ENCODE data around the gene MRPS22. TPM values are rescaled to one million over a fixed set of nuclear protein-coding genes. Genes with fewer than 3 reads are reported as not detected.

MRPS22 gene
- total RNA-seq, 3 donors from 2014 or later (not counting 1 experiment from before 2014, with no cell fraction given) = 32.4 to 39.1 (median 35.3) TPM

GRCh38 chr3:139318431-139318816, 25.4 kb upstream of the MRPS22 start:
- intact Hi-C loops (cut with micrococcal nuclease) = no loop called here
- H3K4me1 ChIP-seq (ENCODE audit: control insufficient read depth, insufficient read depth, low read length) = no peaks in the 10 kb centered on the region
- Mint-ChIP-seq H3K36me3 (no peaks in the 10 kb centered on the region), H3K27ac (no peak overlapping the region), H3K4me1 (no peaks in the 10 kb centered on the region), H3K9me3 (no peaks in the 10 kb centered on the region), H3K27me3 (ENCODE audit: low read depth in 2 of 2) (peaks cover 24 to 27% of the 10 kb centered on the region in 2 donors), H3K4me3 (no peak overlapping the region)
- H3K27ac ChIP-seq (ENCODE audit: low read length) = no peak overlapping the region
- ATAC-seq = no peak
- 75% methylated on average over 3 of the region's 3 CpGs for WGBS (ENCODE audit: insufficient coverage)
- H3K36me3 ChIP-seq (ENCODE audit: control insufficient read depth, insufficient read depth, low read length) = no peaks in the 10 kb centered on the region
- no peak for TF ChIP-seq CTCF (IDR thresholded peaks at IDR 0.05)
- no peak overlapping the region for H3K4me3 ChIP-seq (ENCODE audit: low read length)
- DNase-seq = no peak
- H3K9me3 ChIP-seq (ENCODE audit: control insufficient read depth, insufficient read depth, low read length) = no peaks in the 10 kb centered on the region
- no peaks in the 10 kb centered on the region for H3K27me3 ChIP-seq (ENCODE audit: control insufficient read depth, insufficient read depth, low read length)

GRCh38 chr3:139318826-139319225, 25.0 kb upstream of the MRPS22 start:
- Histone ChIP-seq H3K27ac (ENCODE audit: low read length) (no peak overlapping the region), H3K9me3 (ENCODE audit: control insufficient read depth, insufficient read depth, low read length) (no peaks in the 10 kb centered on the region), H3K36me3 (ENCODE audit: control insufficient read depth, insufficient read depth, low read length) (no peaks in the 10 kb centered on the region), H3K4me3 (ENCODE audit: low read length) (no peak overlapping the region), H3K4me1 (ENCODE audit: control insufficient read depth, insufficient read depth, low read length) (no peaks in the 10 kb centered on the region), H3K27me3 (ENCODE audit: control insufficient read depth, insufficient read depth, low read length) (no peaks in the 10 kb centered on the region)
- Mint-ChIP-seq H3K27ac (no peak overlapping the region), H3K4me1 (no peaks in the 10 kb centered on the region), H3K27me3 (ENCODE audit: low read depth in 2 of 2) (peaks cover 21 to 23% of the 10 kb centered on the region in 2 donors), H3K36me3 (no peaks in the 10 kb centered on the region), H3K9me3 (no peaks in the 10 kb centered on the region), H3K4me3 (no peak overlapping the region)
- WGBS (ENCODE audit: insufficient coverage) = 79% methylated on average over 6 of the region's 6 CpGs
- DNase-seq = no peak
- no peak for TF ChIP-seq CTCF (IDR thresholded peaks at IDR 0.05)
- no peak for ATAC-seq
- intact Hi-C loops (cut with micrococcal nuclease) = no loop called here

GRCh38 chr3:139319428-139320402, 24.1 kb upstream of the MRPS22 start:
- peaks cover 18 to 20% of the 10 kb centered on the region in 2 donors for H3K27me3 Mint-ChIP-seq (ENCODE audit: low read depth in 2 of 2)
- intact Hi-C loops (cut with micrococcal nuclease) = no loop called here
- Histone ChIP-seq H3K27me3 (ENCODE audit: control insufficient read depth, insufficient read depth, low read length) (no peaks in the 10 kb centered on the region), H3K27ac (ENCODE audit: low read length) (no peak overlapping the region), H3K36me3 (ENCODE audit: control insufficient read depth, insufficient read depth, low read length) (no peaks in the 10 kb centered on the region), H3K4me3 (ENCODE audit: low read length) (no peak overlapping the region), H3K4me1 (ENCODE audit: control insufficient read depth, insufficient read depth, low read length) (no peaks in the 10 kb centered on the region), H3K9me3 (ENCODE audit: control insufficient read depth, insufficient read depth, low read length) (no peaks in the 10 kb centered on the region)
- no peak for ATAC-seq
- H3K4me1 Mint-ChIP-seq = no peaks in the 10 kb centered on the region
- no peak for TF ChIP-seq CTCF (IDR thresholded peaks at IDR 0.05)
- no peak overlapping the region for H3K27ac Mint-ChIP-seq
- H3K4me3 Mint-ChIP-seq = no peak overlapping the region
- no peaks in the 10 kb centered on the region for H3K9me3 Mint-ChIP-seq
- H3K36me3 Mint-ChIP-seq = no peaks in the 10 kb centered on the region
- no peak for DNase-seq
- 72% methylated on average over 10 of the region's 10 CpGs for WGBS (ENCODE audit: insufficient coverage)
